ENCODE measurements around the gene ENKUR.

DNA sequence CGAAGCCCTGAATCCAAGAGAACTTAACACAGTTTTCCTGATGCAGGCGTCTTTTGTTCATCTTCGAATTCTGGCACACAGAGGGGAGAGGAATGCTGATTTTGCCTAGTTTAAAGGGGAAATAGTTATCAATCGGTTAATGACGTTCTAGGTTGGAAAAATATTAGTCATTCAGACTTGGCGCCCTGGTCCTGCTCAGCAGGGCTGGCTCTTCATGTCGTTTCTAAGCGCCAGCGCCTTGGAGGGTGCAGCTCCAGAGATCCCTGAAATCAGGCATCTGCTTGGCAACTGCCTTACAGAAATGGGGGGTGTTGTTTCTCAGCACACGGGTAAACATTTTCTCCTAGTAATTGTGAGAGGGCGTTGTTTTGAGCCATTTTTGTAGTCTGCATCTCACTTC, 62.3 kb downstream of the ENKUR start:
- TF ChIP-seq, protein P1, sequence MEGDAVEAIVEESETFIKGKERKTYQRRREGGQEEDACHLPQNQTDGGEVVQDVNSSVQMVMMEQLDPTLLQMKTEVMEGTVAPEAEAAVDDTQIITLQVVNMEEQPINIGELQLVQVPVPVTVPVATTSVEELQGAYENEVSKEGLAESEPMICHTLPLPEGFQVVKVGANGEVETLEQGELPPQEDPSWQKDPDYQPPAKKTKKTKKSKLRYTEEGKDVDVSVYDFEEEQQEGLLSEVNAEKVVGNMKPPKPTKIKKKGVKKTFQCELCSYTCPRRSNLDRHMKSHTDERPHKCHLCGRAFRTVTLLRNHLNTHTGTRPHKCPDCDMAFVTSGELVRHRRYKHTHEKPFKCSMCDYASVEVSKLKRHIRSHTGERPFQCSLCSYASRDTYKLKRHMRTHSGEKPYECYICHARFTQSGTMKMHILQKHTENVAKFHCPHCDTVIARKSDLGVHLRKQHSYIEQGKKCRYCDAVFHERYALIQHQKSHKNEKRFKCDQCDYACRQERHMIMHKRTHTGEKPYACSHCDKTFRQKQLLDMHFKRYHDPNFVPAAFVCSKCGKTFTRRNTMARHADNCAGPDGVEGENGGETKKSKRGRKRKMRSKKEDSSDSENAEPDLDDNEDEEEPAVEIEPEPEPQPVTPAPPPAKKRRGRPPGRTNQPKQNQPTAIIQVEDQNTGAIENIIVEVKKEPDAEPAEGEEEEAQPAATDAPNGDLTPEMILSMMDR (IDR thresholded peaks at IDR 0.05 in 2 of 3, conservative IDR thresholded peaks at IDR 0.05 in 1 of 3; ENCODE audit: control insufficient read depth in 2 of 3, extremely low read depth in 1 of 3, insufficient read depth in 1 of 3, low read depth in 3 of 3, low read length in 3 of 3), result no peak
- no peak for TF ChIP-seq YY1 (IDR thresholded peaks at IDR 0.05; ENCODE audit: low read depth, low read length)
